ENCODE results near the gene LRRC36. TPM values are rescaled to one million over a fixed set of nuclear protein-coding genes. Genes with fewer than 3 reads are reported as not detected.
A peak's percentile ranks its signal among the peaks of the same experiment; 100 is the strongest.

LRRC36 gene
- total RNA-seq, 2 experiments from 2014 or later = 0.81 to 0.90 TPM

GRCh38 chr16:67426950-67427349, 100.3 kb downstream of the LRRC36 start:
- intact Hi-C loops (cut with micrococcal nuclease) = loop anchor here (5.0 kb wide), 1 partner anchor 40 kb away; no protein-coding TSS in a partner anchor
- ChIA-PET CTCF (interaction anchor here (0.7 to 5.6 kb wide), 17 partner anchors 10 to 451 kb away, joined by 3 to 94 read pairs (median 6); partner anchors contain the start of genes KCTD19, LRRC36, TMEM208 and TPPP3), POLR2A (no interaction called here)
- no peaks in the 10 kb centered on the region for H3K36me3 Mint-ChIP-seq (ENCODE audit: low read depth)
- H3K27ac Mint-ChIP-seq = no peak overlapping the region
- H3K4me1 Mint-ChIP-seq (ENCODE audit: low read depth) = peaks cover 3% of the 10 kb centered on the region
- no peaks in the 10 kb centered on the region for H3K9me3 Mint-ChIP-seq
- ATAC-seq = no peak
- no peak for TF ChIP-seq CTCF (IDR thresholded peaks at IDR 0.05)
- H3K27me3 Mint-ChIP-seq = peaks cover 36% of the 10 kb centered on the region
- no peak overlapping the region for H3K4me3 Mint-ChIP-seq
- DNase-seq = no peak

- Mint-ChIP-seq H3K4me1 (ENCODE audit: low read depth) (peaks cover 7% of the 10 kb centered on the region), H3K9me3 (no peaks in the 10 kb centered on the region), H3K27ac (no peak overlapping the region), H3K27me3 (peaks cover 40% of the 10 kb centered on the region), H3K36me3 (ENCODE audit: low read depth) (no peaks in the 10 kb centered on the region), H3K4me3 (no peak overlapping the region)
- intact Hi-C loops (cut with micrococcal nuclease) = loop anchor here (5.0 kb wide), 1 partner anchor 39 kb away; no protein-coding TSS in a partner anchor
- peak; percentile 84 for TF ChIP-seq CTCF (IDR thresholded peaks at IDR 0.05)
- peak; percentile 76 for DNase-seq
- ATAC-seq = peak; percentile 77
- ChIA-PET CTCF (interaction anchor here (0.6 to 5.6 kb wide), 53 partner anchors 8 to 453 kb away, joined by 3 to 94 read pairs (median 4); partner anchors contain the start of genes ATP6V0D1, GFOD2, KCTD19 and LRRC36), POLR2A (interaction anchor here (0.6 to 1.0 kb wide), 2 partner anchors 37 to 76 kb away, joined by 3 read pairs; no protein-coding TSS in a partner anchor)
Observed at GRCh38 chr16:67428146-67428731, 101.6 kb downstream of the LRRC36 start.

GRCh38 chr16:67429053-67429798, 102.6 kb downstream of the LRRC36 start:
- H3K9me3 Mint-ChIP-seq = no peaks in the 10 kb centered on the region
- no peaks in the 10 kb centered on the region for H3K36me3 Mint-ChIP-seq (ENCODE audit: low read depth)
- intact Hi-C loops (cut with micrococcal nuclease) = loop anchor here (5.0 kb wide), 1 partner anchor 38 kb away; no protein-coding TSS in a partner anchor
- no peak for ATAC-seq
- POLR2A ChIA-PET = interaction anchor here (0.6 to 1.0 kb wide), 2 partner anchors 36 to 77 kb away, joined by 3 read pairs; no protein-coding TSS in a partner anchor
- H3K4me3 Mint-ChIP-seq = peak overlapping the region; percentile 58
- CTCF ChIA-PET = interaction anchor here (0.8 to 5.6 kb wide), 23 partner anchors 9 to 169 kb away, joined by 3 to 94 read pairs (median 9); partner anchors contain the start of genes KCTD19, LRRC36, TPPP3 and ZDHHC1
- no peak overlapping the region for H3K27ac Mint-ChIP-seq
- TF ChIP-seq CTCF (IDR thresholded peaks at IDR 0.05) = no peak
- no peak for DNase-seq
- peaks cover 7% of the 10 kb centered on the region for H3K4me1 Mint-ChIP-seq (ENCODE audit: low read depth)
- H3K27me3 Mint-ChIP-seq = peaks cover 36% of the 10 kb centered on the region

GRCh38 chr16:67429799-67430503, 103.3 kb downstream of the LRRC36 start:
- POLR2A ChIA-PET = interaction anchor here (2.1 kb wide), 1 partner anchor 11 kb away, joined by 8 read pairs; no protein-coding TSS in a partner anchor
- Mint-ChIP-seq H3K27ac (peak overlapping the region; percentile 63), H3K4me1 (ENCODE audit: low read depth) (peaks cover 7% of the 10 kb centered on the region), H3K4me3 (peak overlapping the region; percentile 77), H3K36me3 (ENCODE audit: low read depth) (no peaks in the 10 kb centered on the region), H3K27me3 (peaks cover 36% of the 10 kb centered on the region), H3K9me3 (no peaks in the 10 kb centered on the region)
- CTCF ChIA-PET = interaction anchor here (0.9 to 5.6 kb wide), 9 partner anchors 11 to 166 kb away, joined by 3 to 94 read pairs (median 9); partner anchors contain the start of genes KCTD19 and LRRC36
- no peak for DNase-seq
- no peak for ATAC-seq
- no peak for TF ChIP-seq CTCF (IDR thresholded peaks at IDR 0.05)
- intact Hi-C loops (cut with micrococcal nuclease) = loop anchor here (5.0 kb wide), 1 partner anchor 37 kb away; no protein-coding TSS in a partner anchor

Data from activated CD8-positive, alpha-beta T cell treated with anti-CD3 and anti-CD28 coated beads for 36 hours (primary cell).